Measurements from ENCODE around the gene PTPRG. TPM values are rescaled to one million over a fixed set of nuclear protein-coding genes. Genes with fewer than 3 reads are reported as not detected.

PTPRG gene
- polyA plus RNA-seq, 1 donor (not counting 4 experiments of a cell fraction or from before 2014, with no cell fraction given): 12.1 TPM

GRCh38 chr3:61618231-61618630 is 56.9 kb downstream of the PTPRG start:
- no peak for FAIRE-seq
- H3K27ac ChIP-seq (ENCODE audit: control insufficient read depth, insufficient read depth, low read length): no peak overlapping the region
- no peak overlapping the region for H3K4me2 ChIP-seq (ENCODE audit: control insufficient read depth, extremely low read depth, insufficient read depth, low read depth, low read length)
- H4K20me1 ChIP-seq (ENCODE audit: control insufficient read depth, extremely low read depth, insufficient read depth, low read length): no peaks in the 10 kb centered on the region
- H3K36me3 ChIP-seq (ENCODE audit: control insufficient read depth in 2 of 2, extremely low read depth in 1 of 2, insufficient read depth in 2 of 2, low read length in 2 of 2): peaks cover 0 to 2% of the 10 kb centered on the region in 2 experiments
- H3K9ac ChIP-seq (ENCODE audit: control insufficient read depth, extremely low read depth, insufficient read depth, low read length): no peak overlapping the region
- DNase-seq (ENCODE audit: low read depth, low spot score): no peak
- no peaks in the 10 kb centered on the region for H3K27me3 ChIP-seq (ENCODE audit: control insufficient read depth, extremely low read depth, insufficient read depth, low read length)
- no peaks in the 10 kb centered on the region for H3K9me1 ChIP-seq (ENCODE audit: control insufficient read depth, extremely low read depth, insufficient read depth, low read length)
- dilution Hi-C loops (cut with MboI; ENCODE audit: extremely low pct_ligation_motif_present, low sequenced_read_pairs): no loop called here
- TF ChIP-seq CTCF (optimal IDR thresholded peaks at IDR 0.05 in 1 of 3, IDR thresholded peaks at IDR 0.05 in 1 of 3, conservative IDR thresholded peaks at IDR 0.05 in 1 of 3; ENCODE audit: extremely low read depth in 1 of 3, insufficient read depth in 2 of 3, low read length in 3 of 3) (no peak), EZH2 (IDR thresholded peaks at IDR 0.05; ENCODE audit: low read length) (no peak)
- H2AFZ ChIP-seq (ENCODE audit: control insufficient read depth, low read length): no peak overlapping the region
- no peaks in the 10 kb centered on the region for H3K4me1 ChIP-seq (ENCODE audit: control insufficient read depth, extremely low read depth, insufficient read depth, low read length)
- no peaks in the 10 kb centered on the region for H3K9me3 ChIP-seq (ENCODE audit: control insufficient read depth, low read depth, low read length)
- H3K4me3 ChIP-seq (ENCODE audit: control insufficient read depth in 2 of 3, extremely low read depth in 1 of 3, insufficient read depth in 2 of 3, low read depth in 1 of 3, low read length in 3 of 3): no peak overlapping the region
- H3K79me2 ChIP-seq (ENCODE audit: control insufficient read depth, insufficient read depth, low read length): peaks cover 6% of the 10 kb centered on the region

- Histone ChIP-seq H3K36me3 (ENCODE audit: control insufficient read depth in 2 of 2, extremely low read depth in 1 of 2, insufficient read depth in 2 of 2, low read length in 2 of 2) (peaks cover 0 to 3% of the 10 kb centered on the region in 2 experiments), H3K27me3 (ENCODE audit: control insufficient read depth, extremely low read depth, insufficient read depth, low read length) (no peaks in the 10 kb centered on the region), H3K79me2 (ENCODE audit: control insufficient read depth, insufficient read depth, low read length) (peaks cover 6% of the 10 kb centered on the region), H2AFZ (ENCODE audit: control insufficient read depth, low read length) (no peak overlapping the region), H3K9me3 (ENCODE audit: control insufficient read depth, low read depth, low read length) (no peaks in the 10 kb centered on the region), H3K9ac (ENCODE audit: control insufficient read depth, extremely low read depth, insufficient read depth, low read length) (no peak overlapping the region), H3K4me2 (ENCODE audit: control insufficient read depth, extremely low read depth, insufficient read depth, low read depth, low read length) (no peak overlapping the region), H3K4me1 (ENCODE audit: control insufficient read depth, extremely low read depth, insufficient read depth, low read length) (no peaks in the 10 kb centered on the region), H3K27ac (ENCODE audit: control insufficient read depth, insufficient read depth, low read length) (no peak overlapping the region), H3K9me1 (ENCODE audit: control insufficient read depth, extremely low read depth, insufficient read depth, low read length) (no peaks in the 10 kb centered on the region), H4K20me1 (ENCODE audit: control insufficient read depth, extremely low read depth, insufficient read depth, low read length) (no peaks in the 10 kb centered on the region), H3K4me3 (ENCODE audit: control insufficient read depth in 2 of 3, extremely low read depth in 1 of 3, insufficient read depth in 2 of 3, low read depth in 1 of 3, low read length in 3 of 3) (no peak overlapping the region)
- FAIRE-seq (no peak), DNase-seq (ENCODE audit: low read depth, low spot score) (no peak)
- dilution Hi-C loops (cut with MboI; ENCODE audit: extremely low pct_ligation_motif_present, low sequenced_read_pairs): no loop called here
- no peak for TF ChIP-seq EZH2 (IDR thresholded peaks at IDR 0.05; ENCODE audit: low read length)
- no peak for TF ChIP-seq CTCF (optimal IDR thresholded peaks at IDR 0.05 in 1 of 3, IDR thresholded peaks at IDR 0.05 in 1 of 3, conservative IDR thresholded peaks at IDR 0.05 in 1 of 3; ENCODE audit: extremely low read depth in 1 of 3, insufficient read depth in 2 of 3, low read length in 3 of 3)
Observed at GRCh38 chr3:61618871-61619270, 57.5 kb downstream of the PTPRG start.

Measured in keratinocyte (primary cell).